RPMI7951 (cell line): ENCODE measurements around the gene GLT6D1. TPM values are rescaled to one million over a fixed set of nuclear protein-coding genes. Genes with fewer than 3 reads are reported as not detected.

Experiments used
- DNase-seq: peaks from one replicate; pipeline ENCODE4 v3.0.0-alpha.2; 2012; ENCODE audit warnings: low read depth
- total RNA-seq: library from RNA; depleted of rRNA; stranded (reverse); fragments of >200 nt; shearing (Covaris generic); gene quantifications from 2 replicates; pipeline ENCODE4 v1.2.3, GENCODE V29; 2014; rRNA removed

GLT6D1 gene
- total RNA-seq, 1 experiment from 2014 or later, result not detected

DNA sequence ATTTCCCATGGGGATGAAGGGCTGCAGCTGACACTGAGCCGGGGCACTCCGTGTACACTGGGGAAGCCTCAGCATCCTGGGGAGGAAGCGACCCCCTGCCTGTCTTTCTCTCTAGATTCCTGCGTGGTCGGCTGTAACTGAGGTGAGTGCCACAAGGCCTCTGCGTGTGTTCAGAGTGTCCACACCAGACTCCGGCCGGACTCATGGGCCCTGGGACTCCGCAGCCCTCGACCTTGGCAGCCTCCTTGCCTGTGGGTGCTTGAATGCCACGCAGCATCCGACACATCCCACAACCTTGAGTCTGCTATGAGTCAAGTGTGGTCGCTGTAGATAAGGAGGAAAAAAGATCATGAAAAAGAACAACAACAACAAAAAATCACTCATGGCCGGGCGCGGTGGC is 54.4 kb downstream of the GLT6D1 start:
- DNase-seq, result no peak

DNA sequence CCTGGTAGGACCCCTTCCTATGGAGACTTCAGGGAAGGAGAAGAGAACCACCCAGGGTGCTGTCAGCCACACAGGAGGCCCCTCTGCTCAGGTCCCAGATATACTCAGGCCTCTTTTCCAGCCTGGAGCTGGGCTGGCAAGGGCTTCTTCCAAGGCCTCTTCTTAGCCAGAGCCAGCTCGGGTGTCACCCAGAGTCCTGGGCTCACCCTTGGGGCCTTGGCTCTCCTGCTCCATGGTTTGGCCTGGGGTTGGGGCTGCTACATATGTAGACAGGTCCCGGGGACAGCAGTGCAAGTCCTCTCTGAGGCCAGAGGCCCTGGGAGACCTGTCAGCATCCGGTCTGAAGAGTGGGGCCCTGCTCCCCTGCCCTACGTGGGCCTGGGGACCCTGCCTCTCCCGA is 55.0 kb downstream of the GLT6D1 start:
- no peak for DNase-seq

DNA sequence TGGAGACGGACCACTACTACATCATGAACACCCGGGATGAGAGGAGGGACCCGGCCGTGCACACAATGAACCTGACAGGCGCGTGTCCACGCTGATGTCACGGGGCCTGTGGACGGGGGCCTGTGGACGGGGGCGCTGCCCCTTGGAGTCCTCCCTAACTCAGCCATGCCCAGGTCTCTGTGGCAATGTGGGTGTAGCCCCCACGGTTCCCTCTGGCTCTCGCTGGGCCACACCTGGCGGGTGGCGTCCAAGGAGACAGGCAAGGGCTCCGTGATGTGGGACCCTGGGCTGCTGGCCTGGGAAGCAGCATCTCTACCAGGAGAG is 55.7 kb downstream of the GLT6D1 start:
- DNase-seq, result no peak

DNA sequence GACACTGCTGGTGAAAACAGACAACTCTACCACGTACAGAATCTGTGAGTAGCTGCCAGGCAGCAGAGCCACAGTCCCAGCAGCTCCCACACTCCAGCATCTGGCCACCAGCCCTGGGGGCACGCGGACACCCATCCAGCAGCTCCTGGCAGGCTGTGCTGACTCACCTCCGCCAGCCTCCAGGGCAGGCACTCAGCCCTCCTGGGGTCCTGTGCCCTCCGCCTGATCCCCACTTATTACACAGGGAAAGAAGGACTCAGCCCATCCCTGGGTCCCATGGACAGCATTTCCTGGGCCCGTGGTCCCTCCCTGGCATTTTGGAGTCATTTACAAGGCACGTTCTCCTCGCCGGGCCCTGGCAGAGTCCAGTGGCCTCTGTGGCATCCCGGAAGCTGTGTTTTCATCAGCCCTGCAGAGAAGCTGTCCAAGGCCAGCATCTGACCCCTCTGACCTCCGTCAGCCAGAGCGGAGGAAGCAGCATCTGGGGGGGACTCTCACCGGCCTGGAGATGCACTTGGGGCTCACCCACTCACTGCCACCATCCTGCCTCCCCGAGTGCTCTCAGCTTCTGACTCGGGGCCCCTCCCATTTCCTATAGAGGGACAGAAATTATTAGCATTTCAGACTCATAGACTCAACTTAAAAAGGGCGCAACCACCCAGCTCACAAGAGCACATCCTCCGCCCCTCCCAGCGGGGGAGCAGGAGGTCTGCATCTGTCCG is 56.2 kb downstream of the GLT6D1 start:
- DNase-seq, result peak; percentile 66

DNA sequence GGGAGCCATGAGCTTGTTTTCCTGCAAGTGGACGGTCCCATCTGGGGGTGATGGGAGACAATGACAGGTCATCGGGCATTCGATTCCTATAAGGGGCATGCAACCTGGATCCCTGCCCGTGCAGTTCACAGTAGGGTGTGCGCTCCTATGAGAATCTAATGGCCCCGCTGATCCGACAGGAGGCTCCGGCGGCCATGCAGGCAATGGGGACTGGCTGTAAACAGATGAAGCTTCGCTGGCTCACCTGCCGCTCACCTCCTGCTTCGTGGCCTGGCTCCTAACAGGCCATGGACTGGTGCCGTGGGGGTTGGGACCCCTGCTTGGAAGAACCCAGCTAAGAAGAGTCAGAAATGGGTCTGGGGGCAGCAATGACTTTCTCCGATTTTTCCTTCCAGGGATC is 56.8 kb downstream of the GLT6D1 start:
- DNase-seq, result no peak

DNA sequence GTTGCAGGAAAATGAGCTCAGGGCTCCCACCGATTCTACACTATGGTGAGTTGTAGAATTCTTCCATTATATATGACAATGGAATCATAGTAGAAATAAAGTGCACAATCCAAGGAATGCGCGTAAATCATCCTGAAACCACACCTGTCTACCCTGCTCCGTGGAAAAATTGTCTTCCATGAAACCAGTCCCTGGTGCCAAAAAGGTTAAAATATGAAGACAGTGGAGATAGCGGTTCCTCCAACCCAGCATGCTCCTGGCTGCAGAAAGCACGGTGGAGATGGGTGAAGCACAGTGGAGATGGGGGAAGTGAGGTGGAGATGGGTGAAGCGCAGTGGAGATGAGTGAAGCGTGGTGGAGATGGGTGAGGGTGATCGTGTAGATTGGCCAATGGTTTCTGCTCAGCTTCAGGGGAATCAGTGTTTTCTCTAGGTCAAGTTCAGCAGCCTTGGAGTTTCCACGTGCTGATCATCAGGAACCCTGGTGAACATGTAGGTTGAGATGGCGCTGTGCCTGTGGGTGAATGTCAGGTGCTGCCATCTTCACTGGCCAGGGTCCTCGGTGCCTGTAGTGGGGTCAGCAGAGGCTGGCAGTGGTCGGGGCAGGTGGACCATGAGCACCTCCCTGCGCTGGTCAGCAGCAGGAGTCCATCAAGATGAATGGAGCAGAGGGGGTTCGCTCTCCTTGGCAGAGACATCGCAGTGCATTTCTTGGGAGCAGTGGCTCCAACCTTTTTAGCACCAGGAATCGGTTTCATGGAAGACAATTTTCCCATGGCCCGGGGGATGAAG is 57.5 kb downstream of the GLT6D1 start:
- DNase-seq, result no peak

DNA sequence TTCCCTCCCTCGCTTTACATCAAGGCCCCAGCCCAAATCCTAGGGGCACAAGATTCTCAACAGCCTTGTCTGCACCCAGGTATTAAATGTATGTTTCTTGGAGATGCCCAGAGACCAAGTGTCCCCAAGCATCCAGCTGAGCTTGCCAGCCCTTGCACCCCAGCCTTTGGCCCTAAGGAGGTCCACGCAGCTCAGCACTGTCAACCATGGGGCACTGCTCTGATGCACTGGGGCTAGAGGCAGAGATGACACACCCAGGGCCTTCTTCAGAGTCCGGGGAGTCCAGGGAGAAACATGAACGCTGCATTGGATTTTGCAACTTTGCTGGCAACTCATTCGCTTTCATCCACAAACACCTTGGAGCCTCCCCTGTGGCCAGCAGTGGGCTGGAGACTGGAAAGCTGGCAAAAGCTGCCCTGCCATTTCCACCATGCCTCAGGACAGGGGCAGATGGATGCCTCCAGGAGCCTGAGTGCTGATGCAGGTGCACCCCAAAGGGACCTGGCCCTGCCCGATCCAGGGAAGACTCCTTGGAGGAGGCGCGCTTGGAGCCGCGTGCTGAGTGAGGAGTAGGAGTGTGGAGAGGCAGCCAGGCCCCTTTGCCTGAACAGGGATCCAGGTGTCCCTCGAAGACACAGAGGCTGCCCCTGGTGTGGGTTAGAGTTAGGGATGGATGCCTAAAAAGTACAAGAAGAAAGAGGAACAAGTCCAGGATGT is 58.5 kb downstream of the GLT6D1 start:
- no peak for DNase-seq

DNA sequence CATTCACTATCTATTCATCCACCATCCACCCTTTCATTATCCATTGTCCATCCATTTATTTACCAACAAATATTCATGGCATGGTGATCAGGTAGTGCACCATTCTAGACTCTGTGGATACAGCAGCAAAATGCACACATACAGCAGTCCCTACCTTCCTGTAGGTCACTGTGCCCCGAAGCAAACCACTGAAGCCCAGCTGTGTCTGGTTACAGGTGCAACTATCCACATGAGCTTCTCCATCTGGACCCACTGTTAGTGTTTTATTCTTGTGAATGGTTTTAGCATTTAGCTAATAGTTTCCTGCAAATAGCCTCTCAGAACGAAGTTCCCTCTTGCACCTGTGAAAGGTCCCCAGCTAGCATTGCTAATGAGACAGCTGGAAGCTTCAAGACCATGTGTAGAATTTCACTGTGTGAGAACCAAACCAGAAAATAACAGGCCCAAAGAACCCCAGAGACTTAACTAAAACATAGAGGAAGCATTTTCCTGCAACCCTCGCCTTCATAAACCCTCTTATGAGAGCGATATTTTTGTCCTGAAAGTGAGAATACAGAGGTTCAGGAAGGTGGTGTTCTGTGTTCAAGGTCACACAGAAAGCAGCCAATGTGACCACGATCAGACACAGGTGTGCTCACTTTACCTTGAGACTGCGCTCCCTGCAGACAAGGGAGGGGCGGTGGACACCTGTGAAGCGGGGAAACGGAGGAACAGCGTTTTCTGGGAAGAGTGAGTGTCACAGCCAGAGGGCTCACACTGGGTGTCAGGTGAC is 59.3 kb downstream of the GLT6D1 start:
- no peak for DNase-seq

DNA sequence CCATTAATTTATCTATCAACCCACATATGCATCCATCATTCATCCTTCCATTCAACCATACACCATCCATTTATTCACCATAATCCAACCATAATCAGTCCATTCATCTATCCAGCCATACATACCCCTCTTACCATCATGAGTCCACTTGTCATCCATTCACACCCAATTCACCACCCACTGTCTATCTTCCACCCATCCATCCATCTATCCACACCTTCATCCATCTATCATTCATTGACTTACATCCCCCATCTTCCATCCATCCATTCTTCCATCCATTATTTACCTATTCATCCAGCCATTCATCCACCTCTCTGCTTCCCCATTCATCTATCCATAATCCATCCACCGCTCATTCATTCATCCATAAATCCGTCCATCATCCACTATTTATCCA is 60.0 kb downstream of the GLT6D1 start:
- no peak for DNase-seq

DNA sequence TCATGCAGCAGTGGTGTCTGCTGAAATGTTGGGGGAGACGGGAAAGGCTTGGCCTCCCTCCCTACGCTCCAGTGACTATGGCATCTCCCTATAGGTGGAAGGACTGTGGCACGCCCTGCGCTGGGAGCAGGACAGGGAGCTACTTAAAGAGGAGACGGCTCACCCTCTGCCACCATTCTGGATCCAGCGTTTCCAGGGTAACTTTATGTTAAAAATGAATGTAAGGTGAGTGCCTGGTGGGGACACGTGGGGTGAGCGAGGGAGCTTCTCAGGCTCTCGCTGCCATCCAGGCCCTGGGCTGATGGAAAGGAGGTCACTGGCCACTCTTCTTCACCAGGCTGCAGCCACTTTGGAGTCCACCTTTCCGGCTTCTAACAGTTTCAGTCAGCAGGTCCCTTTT is 62.1 kb downstream of the GLT6D1 start:
- DNase-seq, result no peak

DNA sequence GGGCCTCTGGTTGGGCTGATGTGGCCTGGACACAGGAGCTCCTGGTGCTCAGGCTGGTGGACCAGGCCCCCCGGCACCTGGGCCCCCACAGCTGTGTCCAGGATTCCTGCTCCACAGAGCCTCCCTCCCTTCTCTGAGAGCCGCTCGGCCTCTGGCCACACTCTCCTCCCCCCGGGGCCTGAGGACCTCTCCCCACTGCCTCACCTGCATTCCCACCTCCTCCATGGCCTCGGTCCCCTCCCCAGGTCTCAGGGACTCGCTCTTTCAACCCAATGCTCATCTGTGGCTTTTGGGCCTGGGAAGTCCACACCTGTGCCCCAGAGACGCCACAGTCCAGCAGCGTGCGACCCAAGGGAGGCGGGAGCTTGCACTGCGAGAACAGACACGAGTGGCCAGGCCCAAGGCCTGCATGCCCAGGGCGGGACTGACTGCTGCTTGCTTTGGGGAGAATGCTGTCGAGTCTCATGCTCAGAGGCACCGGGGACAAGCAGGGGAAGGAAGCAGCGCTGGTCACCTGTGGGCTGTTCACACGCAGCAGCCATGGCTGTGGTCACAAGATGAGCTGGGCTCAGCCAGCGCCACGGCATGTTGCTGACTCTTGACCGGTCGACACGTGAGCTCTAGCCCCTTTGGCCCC is 63.2 kb downstream of the GLT6D1 start:
- no peak for DNase-seq

DNA sequence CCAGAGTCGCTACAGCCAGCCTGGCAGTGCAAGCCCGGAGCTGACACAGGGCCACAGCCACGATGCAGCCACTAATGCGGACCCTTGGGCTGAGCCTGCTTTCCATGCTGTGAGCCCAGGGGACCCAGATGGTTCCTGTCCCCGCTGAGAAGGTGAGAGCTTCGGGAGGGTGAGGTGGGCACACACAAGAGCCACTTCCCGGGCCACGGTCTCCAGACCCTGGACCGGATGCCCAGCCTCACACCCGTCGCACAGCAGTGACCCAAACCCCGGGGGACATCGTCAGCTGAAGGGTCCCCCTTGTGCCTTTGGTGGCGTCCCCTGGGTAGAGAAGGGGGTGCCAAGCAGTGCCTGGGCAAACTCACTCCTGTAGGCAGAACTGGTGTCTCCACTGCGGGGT is 64.4 kb downstream of the GLT6D1 start:
- DNase-seq, result no peak

DNA sequence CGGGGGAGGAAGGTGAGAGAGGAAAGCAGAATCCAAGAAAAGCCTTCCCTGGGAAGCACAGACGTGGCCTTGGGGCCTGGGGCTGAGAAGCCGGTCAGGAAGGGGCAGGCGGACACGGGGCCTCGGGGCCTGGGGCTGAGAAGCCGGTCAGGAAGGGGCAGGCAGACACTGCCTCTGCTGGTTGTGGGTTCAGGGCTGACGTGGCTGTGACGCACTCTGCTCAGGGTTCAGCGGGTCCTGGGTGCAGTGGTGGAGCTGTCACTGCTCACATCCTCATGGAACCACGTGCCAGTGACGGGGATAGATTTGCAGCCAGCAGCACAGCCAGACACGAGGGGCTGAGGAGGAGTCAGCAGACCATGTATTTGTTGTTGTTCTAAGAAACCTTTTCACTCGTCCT is 65.0 kb downstream of the GLT6D1 start:
- peak; percentile 8 for DNase-seq

Other genes with a start within 250 kb of the GLT6D1 start
- gene PPP1R26, start 159.8 kb downstream of the GLT6D1 start, total RNA-seq, result 0.24 and 0.68 TPM in 2 replicates
- gene MRPS2, start 138.9 kb downstream of the GLT6D1 start, total RNA-seq, result 18.1 and 25.2 TPM in 2 replicates
- not detected in 2 replicates for gene LCN1, start 118.1 kb downstream of the GLT6D1 start, total RNA-seq
- gene OBP2A, start 93.4 kb downstream of the GLT6D1 start, total RNA-seq, result not detected in 2 replicates
- 0.39 TPM in 1 of 2 replicates, not detected in the other for gene PAEP, start 77.8 kb downstream of the GLT6D1 start, total RNA-seq
- not detected in 2 replicates for gene LCN9, start 23.8 kb upstream of the GLT6D1 start, total RNA-seq
- not detected in 2 replicates for gene SOHLH1, start 59.9 kb upstream of the GLT6D1 start, total RNA-seq
- gene KCNT1, start 62.6 kb upstream of the GLT6D1 start, total RNA-seq, result not detected in 2 replicates